ENCODE measurements around the gene RABEP1.

The RABEP1 gene

GRCh38 chr17:5429191-5429887 lies 147.3 kb downstream of the RABEP1 start:
- no peak for DNase-seq

- DNase-seq: no peak
These were observed 148.4 kb downstream of the RABEP1 start for GRCh38 chr17:5430413-5430999.

DNA sequence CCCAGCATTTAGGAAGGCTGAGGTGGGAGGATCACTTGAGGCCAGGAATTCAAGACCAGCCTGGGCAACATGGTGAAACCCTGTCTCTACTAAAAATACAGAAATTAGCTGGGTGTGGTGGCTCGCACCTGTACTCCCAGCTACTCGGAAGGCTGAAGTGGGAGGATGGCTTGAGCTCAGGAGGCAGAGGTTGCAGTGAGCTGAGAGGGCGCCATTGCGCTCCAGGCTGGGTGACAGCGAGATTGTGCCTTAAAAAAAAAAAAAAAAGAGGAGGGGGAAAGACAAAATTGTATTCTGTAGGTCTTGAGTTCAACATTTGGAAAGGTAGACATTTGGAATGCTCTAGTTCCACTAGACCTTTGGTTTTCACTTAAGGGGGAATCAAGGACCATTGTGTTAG lies 149.2 kb downstream of the RABEP1 start:
- peak; percentile 40 for DNase-seq

DNA sequence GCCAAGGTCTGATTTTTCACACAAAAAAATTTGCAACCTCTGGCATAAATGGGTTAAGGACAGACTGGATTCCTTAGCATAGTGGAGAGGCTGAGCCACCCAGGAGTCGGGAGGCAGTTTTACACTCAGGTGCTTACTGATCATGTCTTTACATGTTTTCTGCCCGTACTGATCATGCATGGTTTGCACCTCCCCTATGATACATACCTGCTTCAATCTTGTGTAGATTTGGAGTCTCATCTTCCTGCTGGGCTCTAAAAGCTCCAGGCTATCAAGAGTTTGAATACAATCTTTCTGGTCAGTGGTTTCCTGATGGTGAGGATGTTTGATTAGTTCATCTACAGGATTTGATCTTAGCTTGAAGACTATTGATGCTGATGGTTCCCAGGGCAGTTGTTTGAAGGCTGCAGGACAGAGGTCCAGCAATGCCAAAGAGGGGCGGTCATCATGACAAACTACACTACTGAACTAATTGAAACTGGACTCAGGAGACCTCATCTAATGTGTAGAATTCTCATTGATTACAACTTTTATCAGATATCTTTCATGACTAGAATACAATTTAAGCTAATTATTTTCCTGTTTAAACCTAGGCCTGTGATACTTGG lies 150.0 kb downstream of the RABEP1 start:
- no peak for DNase-seq

DNA sequence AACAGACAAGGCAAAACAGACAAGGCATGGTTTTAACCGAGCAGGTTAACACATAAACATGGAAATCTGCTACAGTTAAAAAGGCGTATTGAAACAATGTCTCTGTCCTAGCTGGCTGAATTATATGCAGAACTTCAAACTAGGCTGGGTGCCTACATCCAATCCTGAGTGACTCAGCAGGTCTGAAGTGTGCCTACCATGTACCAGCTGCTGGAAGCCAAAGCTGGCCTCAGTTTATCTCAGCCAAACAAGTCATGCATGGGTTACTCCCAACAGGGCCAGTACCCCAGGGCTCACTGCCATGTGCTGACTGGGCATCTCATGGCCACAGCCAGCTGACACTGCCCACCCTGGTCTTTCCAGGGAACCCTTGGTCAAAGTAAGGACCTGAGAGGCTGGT lies 152.9 kb downstream of the RABEP1 start:
- DNase-seq: peak; percentile 71

Data from NCI-H82 (cell line).